Measurements from ENCODE around the gene SLC6A18.
"Not testable (repeated sequence)": the region's sequence is repeated elsewhere in the genome, so short reads cannot be mapped to it uniquely, and the experiment has no call there.

Gene SLC6A18

DNA sequence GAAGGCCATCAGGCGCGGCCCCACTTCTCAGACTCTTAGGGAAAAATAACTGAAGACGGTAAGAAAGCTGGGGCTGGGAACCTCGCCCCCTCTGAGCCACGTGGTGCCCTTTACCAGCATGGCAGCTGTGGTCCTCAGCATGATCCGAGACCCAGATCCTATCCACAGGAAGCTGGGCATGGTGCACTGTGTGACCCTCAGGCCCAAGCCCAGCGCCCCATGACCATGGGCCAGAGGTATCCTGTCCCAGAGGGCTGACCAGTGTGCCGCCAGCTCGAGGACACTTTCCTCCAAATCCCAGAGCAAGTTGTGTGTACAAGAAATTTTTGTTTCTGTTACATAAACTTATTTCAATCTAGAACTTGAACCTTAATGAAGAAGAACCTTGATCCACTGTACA lies 41.6 kb downstream of the SLC6A18 start:
- H3K9ac ChIP-seq (ENCODE audit: low read length): no peak overlapping the region
- no peaks in the 10 kb centered on the region for H3K27me3 ChIP-seq (ENCODE audit: control insufficient read depth in 1 of 2, insufficient read depth in 2 of 2, low read length in 2 of 2)
- no peaks in the 10 kb centered on the region for H3K9me3 ChIP-seq (ENCODE audit: low read length)
- no peaks in the 10 kb centered on the region for H3K36me3 ChIP-seq (ENCODE audit: insufficient read depth, low read length)
- H3K4me3 ChIP-seq (ENCODE audit: low read depth in 1 of 2, low read length in 2 of 2): no peak overlapping the region
- no peaks in the 10 kb centered on the region for H3K4me1 ChIP-seq (ENCODE audit: insufficient read depth, low read length)
- H3K27ac ChIP-seq (ENCODE audit: low read depth, low read length): no peak overlapping the region

- H3K27me3 ChIP-seq (ENCODE audit: control insufficient read depth in 1 of 2, insufficient read depth in 2 of 2, low read length in 2 of 2); H3K4me3 ChIP-seq (ENCODE audit: low read depth in 1 of 2, low read length in 2 of 2); H3K36me3 ChIP-seq (ENCODE audit: insufficient read depth, low read length); H3K4me1 ChIP-seq (ENCODE audit: insufficient read depth, low read length); H3K9ac ChIP-seq (ENCODE audit: low read length); H3K9me3 ChIP-seq (ENCODE audit: low read length); H3K27ac ChIP-seq (ENCODE audit: low read depth, low read length): not testable (repeated sequence)
Measured at GRCh38 chr5:1267464-1267863, 42.3 kb downstream of the SLC6A18 start.

DNA sequence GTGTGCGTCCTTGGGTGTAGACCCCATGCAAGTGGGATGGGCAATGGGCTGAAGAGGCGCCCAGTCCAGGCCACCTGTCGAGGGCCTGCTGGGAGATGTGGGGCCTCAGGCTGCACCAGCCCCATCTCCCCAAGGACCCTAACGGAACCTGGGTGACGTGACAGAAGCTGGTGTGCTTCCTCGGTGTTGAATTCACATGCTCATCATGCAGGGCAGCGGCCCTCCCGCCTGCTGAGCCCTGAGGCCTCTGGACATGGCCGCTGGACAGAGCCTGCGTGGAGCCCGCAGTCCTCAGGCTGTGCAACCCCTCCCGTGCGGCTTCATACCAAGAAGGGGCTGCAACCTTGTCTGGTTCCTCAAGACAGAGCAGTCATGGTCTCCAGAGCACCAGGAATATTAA lies 42.9 kb downstream of the SLC6A18 start:
- no peaks in the 10 kb centered on the region for H3K36me3 ChIP-seq (ENCODE audit: insufficient read depth, low read length)
- H3K4me3 ChIP-seq (ENCODE audit: low read depth in 1 of 2, low read length in 2 of 2): no peak overlapping the region
- H3K27me3 ChIP-seq (ENCODE audit: control insufficient read depth in 1 of 2, insufficient read depth in 2 of 2, low read length in 2 of 2): no peaks in the 10 kb centered on the region
- no peaks in the 10 kb centered on the region for H3K4me1 ChIP-seq (ENCODE audit: insufficient read depth, low read length)
- no peak overlapping the region for H3K9ac ChIP-seq (ENCODE audit: low read length)
- no peak overlapping the region for H3K27ac ChIP-seq (ENCODE audit: low read depth, low read length)
- no peaks in the 10 kb centered on the region for H3K9me3 ChIP-seq (ENCODE audit: low read length)

DNA sequence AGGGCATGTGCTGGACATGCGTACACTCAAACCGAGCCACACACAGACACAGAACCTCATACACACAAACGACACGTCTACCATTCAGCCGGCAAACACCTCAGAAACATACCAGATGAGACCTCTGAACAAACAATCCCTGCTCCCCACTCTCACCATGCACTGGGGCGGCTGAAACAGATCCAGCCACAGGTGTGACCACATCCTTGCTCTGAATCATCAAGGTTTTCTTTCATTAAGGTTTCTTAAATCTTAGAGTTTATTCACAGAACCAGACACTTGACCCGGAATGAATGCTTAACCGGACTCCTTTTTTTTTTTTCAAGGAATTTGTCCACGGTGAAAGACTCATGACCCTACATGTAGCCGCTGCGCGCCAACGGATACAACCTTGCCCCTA lies 43.5 kb downstream of the SLC6A18 start:
- Histone ChIP-seq H3K9me3 (ENCODE audit: low read length) (no peaks in the 10 kb centered on the region), H3K27ac (ENCODE audit: low read depth, low read length) (no peak overlapping the region), H3K9ac (ENCODE audit: low read length) (no peak overlapping the region), H3K27me3 (ENCODE audit: control insufficient read depth in 1 of 2, insufficient read depth in 2 of 2, low read length in 2 of 2) (no peaks in the 10 kb centered on the region), H3K4me1 (ENCODE audit: insufficient read depth, low read length) (no peaks in the 10 kb centered on the region), H3K36me3 (ENCODE audit: insufficient read depth, low read length) (no peaks in the 10 kb centered on the region), H3K4me3 (ENCODE audit: low read depth in 1 of 2, low read length in 2 of 2) (no peak overlapping the region)

DNA sequence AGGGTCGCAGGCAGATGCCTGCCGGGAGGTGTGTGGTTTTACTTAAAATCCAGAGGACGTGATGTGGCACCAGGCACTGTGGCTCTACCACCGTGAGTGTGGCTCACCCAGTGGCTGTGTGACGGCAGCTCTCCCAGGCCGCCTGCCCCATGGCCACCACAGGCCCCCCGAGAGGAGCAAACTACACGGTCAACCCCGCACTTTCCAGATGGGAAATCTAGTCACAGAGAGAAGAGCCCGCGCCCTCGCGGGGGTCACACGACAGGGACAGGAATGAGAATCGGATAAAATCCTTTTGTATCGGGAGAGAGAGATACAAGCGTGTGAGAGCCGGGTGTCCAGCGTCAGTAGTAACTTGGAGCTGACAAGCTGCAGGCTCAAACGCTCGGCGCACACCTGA lies 45.2 kb downstream of the SLC6A18 start:
- Histone ChIP-seq H3K4me3 (ENCODE audit: low read depth in 1 of 2, low read length in 2 of 2) (no peak overlapping the region), H3K27ac (ENCODE audit: low read depth, low read length) (no peak overlapping the region), H3K36me3 (ENCODE audit: insufficient read depth, low read length) (no peaks in the 10 kb centered on the region), H3K9ac (ENCODE audit: low read length) (no peak overlapping the region), H3K27me3 (ENCODE audit: control insufficient read depth in 1 of 2, insufficient read depth in 2 of 2, low read length in 2 of 2) (no peaks in the 10 kb centered on the region), H3K9me3 (ENCODE audit: low read length) (no peaks in the 10 kb centered on the region), H3K4me1 (ENCODE audit: insufficient read depth, low read length) (no peaks in the 10 kb centered on the region)

- Histone ChIP-seq H3K9ac (ENCODE audit: low read length) (no peak overlapping the region), H3K9me3 (ENCODE audit: low read length) (no peaks in the 10 kb centered on the region), H3K27me3 (ENCODE audit: control insufficient read depth in 1 of 2, insufficient read depth in 2 of 2, low read length in 2 of 2) (no peaks in the 10 kb centered on the region), H3K27ac (ENCODE audit: low read depth, low read length) (no peak overlapping the region), H3K4me3 (ENCODE audit: low read depth in 1 of 2, low read length in 2 of 2) (no peak overlapping the region), H3K36me3 (ENCODE audit: insufficient read depth, low read length) (no peaks in the 10 kb centered on the region), H3K4me1 (ENCODE audit: insufficient read depth, low read length) (no peaks in the 10 kb centered on the region)
Measured at GRCh38 chr5:1270933-1271914, 46.0 kb downstream of the SLC6A18 start.

GRCh38 chr5:1272201-1272600 lies 47.0 kb downstream of the SLC6A18 start:
- Histone ChIP-seq H3K4me1 (ENCODE audit: insufficient read depth, low read length) (no peaks in the 10 kb centered on the region), H3K27ac (ENCODE audit: low read depth, low read length) (no peak overlapping the region), H3K4me3 (ENCODE audit: low read depth in 1 of 2, low read length in 2 of 2) (no peak overlapping the region), H3K36me3 (ENCODE audit: insufficient read depth, low read length) (no peaks in the 10 kb centered on the region), H3K9me3 (ENCODE audit: low read length) (no peaks in the 10 kb centered on the region), H3K9ac (ENCODE audit: low read length) (no peak overlapping the region), H3K27me3 (ENCODE audit: control insufficient read depth in 1 of 2, insufficient read depth in 2 of 2, low read length in 2 of 2) (no peaks in the 10 kb centered on the region)

DNA sequence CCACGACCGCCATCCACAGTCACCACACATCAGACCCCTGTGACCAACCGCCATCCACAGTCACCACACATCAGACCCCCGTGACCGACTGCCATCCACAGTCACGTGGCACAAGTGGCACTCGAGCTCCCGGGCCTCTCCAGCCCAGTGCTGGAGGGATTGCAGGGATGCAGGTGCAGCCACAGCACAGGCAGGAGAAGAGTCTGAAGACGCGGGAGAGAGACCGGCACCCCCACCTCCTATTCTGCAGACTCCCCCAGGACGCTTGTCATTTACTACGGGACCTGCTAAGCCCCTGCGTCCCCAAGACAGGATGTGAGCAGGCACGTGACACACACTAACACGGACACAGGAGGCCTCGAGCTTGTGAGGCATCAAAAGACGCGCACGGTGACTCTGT lies 48.6 kb downstream of the SLC6A18 start:
- Histone ChIP-seq H3K4me3 (ENCODE audit: low read depth in 1 of 2, low read length in 2 of 2) (no peak overlapping the region), H3K36me3 (ENCODE audit: insufficient read depth, low read length) (no peaks in the 10 kb centered on the region), H3K9ac (ENCODE audit: low read length) (no peak overlapping the region), H3K4me1 (ENCODE audit: insufficient read depth, low read length) (no peaks in the 10 kb centered on the region), H3K27ac (ENCODE audit: low read depth, low read length) (no peak overlapping the region), H3K27me3 (ENCODE audit: control insufficient read depth in 1 of 2, insufficient read depth in 2 of 2, low read length in 2 of 2) (no peaks in the 10 kb centered on the region), H3K9me3 (ENCODE audit: low read length) (no peaks in the 10 kb centered on the region)

GRCh38 chr5:1274471-1274870 lies 49.3 kb downstream of the SLC6A18 start:
- no peak overlapping the region for H3K9ac ChIP-seq (ENCODE audit: low read length)
- no peak overlapping the region for H3K27ac ChIP-seq (ENCODE audit: low read depth, low read length)
- no peak overlapping the region for H3K4me3 ChIP-seq (ENCODE audit: low read depth in 1 of 2, low read length in 2 of 2)
- H3K36me3 ChIP-seq (ENCODE audit: insufficient read depth, low read length): no peaks in the 10 kb centered on the region
- no peaks in the 10 kb centered on the region for H3K9me3 ChIP-seq (ENCODE audit: low read length)
- H3K4me1 ChIP-seq (ENCODE audit: insufficient read depth, low read length): no peaks in the 10 kb centered on the region
- no peaks in the 10 kb centered on the region for H3K27me3 ChIP-seq (ENCODE audit: control insufficient read depth in 1 of 2, insufficient read depth in 2 of 2, low read length in 2 of 2)

- not testable (repeated sequence) for H3K27me3 ChIP-seq (ENCODE audit: control insufficient read depth in 1 of 2, insufficient read depth in 2 of 2, low read length in 2 of 2); H3K4me1 ChIP-seq (ENCODE audit: insufficient read depth, low read length); H3K4me3 ChIP-seq (ENCODE audit: low read depth in 1 of 2, low read length in 2 of 2); H3K9ac ChIP-seq (ENCODE audit: low read length); H3K9me3 ChIP-seq (ENCODE audit: low read length); H3K36me3 ChIP-seq (ENCODE audit: insufficient read depth, low read length); H3K27ac ChIP-seq (ENCODE audit: low read depth, low read length)
Measured at GRCh38 chr5:1275397-1276391, 50.5 kb downstream of the SLC6A18 start.

DNA sequence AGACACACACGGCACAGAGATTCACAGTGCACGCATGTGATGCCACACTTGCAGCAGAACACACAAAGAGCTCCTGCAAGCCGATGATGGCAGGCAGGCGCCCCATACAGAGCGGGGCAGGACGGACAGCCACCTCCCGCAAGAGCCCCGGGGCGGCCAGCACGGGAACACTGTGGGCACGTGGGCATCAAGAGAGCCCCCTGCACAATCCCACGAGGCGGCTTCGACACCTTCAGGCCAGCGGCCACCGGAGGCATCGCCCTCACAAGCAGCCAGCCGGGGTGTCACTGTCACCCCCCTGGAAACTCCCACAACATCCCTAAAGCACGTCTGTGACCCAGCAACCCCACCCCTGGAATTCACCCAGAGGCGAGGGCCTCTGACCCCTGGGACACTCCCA lies 51.7 kb downstream of the SLC6A18 start:
- no peak overlapping the region for H3K27ac ChIP-seq (ENCODE audit: low read depth, low read length)
- no peaks in the 10 kb centered on the region for H3K27me3 ChIP-seq (ENCODE audit: control insufficient read depth in 1 of 2, insufficient read depth in 2 of 2, low read length in 2 of 2)
- H3K4me3 ChIP-seq (ENCODE audit: low read depth in 1 of 2, low read length in 2 of 2): no peak overlapping the region
- H3K9ac ChIP-seq (ENCODE audit: low read length): no peak overlapping the region
- no peaks in the 10 kb centered on the region for H3K36me3 ChIP-seq (ENCODE audit: insufficient read depth, low read length)
- H3K9me3 ChIP-seq (ENCODE audit: low read length): no peaks in the 10 kb centered on the region
- H3K4me1 ChIP-seq (ENCODE audit: insufficient read depth, low read length): no peaks in the 10 kb centered on the region
